ENCODE data around the gene CENPM.
A peak's percentile ranks its signal among the peaks of the same experiment; 100 is the strongest.

CENPM gene

DNA sequence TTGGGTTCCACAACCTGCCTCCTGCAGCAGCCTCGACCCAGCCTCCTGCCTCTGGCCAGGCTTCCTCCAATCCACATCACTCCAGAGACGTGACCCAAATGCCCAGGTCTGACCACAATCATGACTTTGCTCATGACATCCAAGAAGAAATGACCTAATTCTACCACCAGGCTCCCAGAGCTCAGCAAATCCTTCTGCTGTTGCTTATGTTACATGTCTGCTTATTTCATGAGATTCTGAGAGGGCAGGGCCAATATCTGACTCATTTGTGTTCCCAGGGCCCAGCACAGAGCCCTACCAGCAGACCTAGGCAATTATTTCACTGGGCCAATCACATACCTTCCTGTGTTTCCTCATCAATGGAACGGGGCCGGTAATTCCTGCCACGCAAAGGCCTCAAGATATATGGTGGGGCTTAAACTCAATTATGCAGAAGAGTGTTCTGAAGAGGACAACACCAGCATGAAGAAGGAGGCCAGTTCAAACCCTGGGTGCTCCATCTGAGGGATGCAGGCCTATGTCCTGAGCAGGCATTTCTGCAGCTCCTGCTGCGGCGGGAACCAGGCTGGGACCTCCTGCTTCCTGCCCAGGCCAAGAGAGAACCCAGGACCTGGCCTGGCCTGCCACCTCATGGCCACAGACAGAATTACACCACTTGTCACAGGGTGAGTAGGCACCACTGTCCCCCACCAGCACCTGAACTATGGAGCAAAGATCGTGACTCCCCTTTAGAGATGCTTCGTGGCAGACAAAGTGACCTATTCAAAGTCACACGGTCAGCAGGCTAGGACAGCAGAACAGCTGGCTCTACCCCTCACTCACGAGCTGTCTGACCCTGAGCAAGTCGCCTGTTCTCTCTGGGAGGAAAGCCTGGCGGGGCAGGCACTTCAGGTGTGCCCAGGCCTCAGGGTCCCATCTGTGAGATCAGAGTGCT, 5.9 kb downstream of the CENPM start:
- TF ChIP-seq CEBPB (IDR thresholded peaks at IDR 0.05) (no peak), RAD21 (IDR thresholded peaks at IDR 0.05; ENCODE audit: low read depth) (peak; percentile 89)

DNA sequence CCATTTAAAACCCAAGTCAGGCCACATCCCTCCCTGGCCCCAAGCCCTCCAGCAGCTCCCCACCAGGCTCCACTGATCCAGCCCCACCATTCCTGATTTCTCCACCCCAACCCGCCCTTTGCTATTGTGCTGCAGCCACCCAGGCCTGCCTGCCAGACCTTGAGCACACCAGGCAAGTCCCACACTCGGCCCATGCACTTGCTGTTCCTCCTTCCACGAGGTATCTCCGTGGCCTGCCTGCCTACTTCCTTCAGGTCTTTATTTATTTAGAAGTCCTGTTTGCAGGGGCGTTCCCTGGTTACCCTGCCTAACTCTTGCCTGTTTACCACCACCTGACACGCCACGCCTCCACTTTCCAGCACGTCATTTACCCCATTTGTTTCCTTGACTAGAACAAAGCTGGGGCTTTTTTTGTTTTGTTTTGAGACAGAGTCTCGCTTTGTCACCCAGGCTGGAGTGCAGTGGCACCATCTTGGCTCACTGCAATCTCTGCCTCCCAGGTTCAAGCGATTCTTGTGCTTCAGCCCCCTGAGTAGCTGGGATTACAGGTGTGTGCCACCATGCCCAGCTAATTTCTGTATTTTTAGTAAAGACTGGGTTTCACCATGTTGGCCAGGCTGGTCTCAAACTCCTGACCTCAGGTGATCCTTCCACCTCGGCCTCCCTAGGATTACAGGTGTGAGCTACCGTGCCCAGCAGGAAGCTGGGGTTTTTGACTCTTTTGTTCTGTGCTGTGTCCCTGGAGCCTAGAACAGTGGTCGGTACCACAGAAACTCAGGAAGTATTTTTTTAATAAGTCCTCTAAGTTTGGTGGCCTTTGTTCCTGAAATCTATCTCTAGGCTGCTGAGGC, 6.7 kb downstream of the CENPM start:
- TF ChIP-seq FOXM1 (IDR thresholded peaks at IDR 0.05; ENCODE audit: borderline replicate concordance, low read depth) (no peak), CEBPB (IDR thresholded peaks at IDR 0.05) (no peak), YY1 (IDR thresholded peaks at IDR 0.05; ENCODE audit: low read depth) (no peak), NFIC (IDR thresholded peaks at IDR 0.05) (no peak), TCF12 (IDR thresholded peaks at IDR 0.05; ENCODE audit: low read depth) (no peak)
- TF ChIP-seq, protein P1, sequence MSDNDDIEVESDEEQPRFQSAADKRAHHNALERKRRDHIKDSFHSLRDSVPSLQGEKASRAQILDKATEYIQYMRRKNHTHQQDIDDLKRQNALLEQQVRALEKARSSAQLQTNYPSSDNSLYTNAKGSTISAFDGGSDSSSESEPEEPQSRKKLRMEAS (IDR thresholded peaks at IDR 0.05), result no peak

DNA sequence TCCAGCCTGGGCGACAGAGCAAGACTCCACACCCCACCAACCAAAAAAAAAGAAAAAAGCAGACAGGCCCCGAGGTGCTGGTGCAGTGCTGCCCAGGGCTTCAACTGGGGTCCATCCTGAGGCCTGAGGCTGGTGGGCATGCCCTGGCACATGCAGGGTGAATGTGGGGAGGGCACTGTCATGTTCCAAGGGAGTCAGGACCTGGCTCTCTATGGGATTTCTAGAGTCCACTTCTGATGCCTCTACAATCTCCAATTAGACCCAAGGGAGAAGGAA, 10.1 kb downstream of the CENPM start:
- TF ChIP-seq CREB1 (IDR thresholded peaks at IDR 0.05; ENCODE audit: low read depth) (no peak), ZBTB7A (IDR thresholded peaks at IDR 0.05; ENCODE audit: low read depth) (no peak), TAF1 (IDR thresholded peaks at IDR 0.05; ENCODE audit: low read depth) (no peak), EGR1 (IDR thresholded peaks at IDR 0.05) (no peak), RAD21 (IDR thresholded peaks at IDR 0.05; ENCODE audit: low read depth) (no peak), CEBPB (IDR thresholded peaks at IDR 0.05) (no peak), TEAD4 (IDR thresholded peaks at IDR 0.05) (no peak), EP300 (IDR thresholded peaks at IDR 0.05; ENCODE audit: borderline replicate concordance) (no peak), TCF12 (IDR thresholded peaks at IDR 0.05; ENCODE audit: low read depth) (no peak)
- TF ChIP-seq, protein P1 (IDR thresholded peaks at IDR 0.05), result no peak
- TF ChIP-seq, protein P2, sequence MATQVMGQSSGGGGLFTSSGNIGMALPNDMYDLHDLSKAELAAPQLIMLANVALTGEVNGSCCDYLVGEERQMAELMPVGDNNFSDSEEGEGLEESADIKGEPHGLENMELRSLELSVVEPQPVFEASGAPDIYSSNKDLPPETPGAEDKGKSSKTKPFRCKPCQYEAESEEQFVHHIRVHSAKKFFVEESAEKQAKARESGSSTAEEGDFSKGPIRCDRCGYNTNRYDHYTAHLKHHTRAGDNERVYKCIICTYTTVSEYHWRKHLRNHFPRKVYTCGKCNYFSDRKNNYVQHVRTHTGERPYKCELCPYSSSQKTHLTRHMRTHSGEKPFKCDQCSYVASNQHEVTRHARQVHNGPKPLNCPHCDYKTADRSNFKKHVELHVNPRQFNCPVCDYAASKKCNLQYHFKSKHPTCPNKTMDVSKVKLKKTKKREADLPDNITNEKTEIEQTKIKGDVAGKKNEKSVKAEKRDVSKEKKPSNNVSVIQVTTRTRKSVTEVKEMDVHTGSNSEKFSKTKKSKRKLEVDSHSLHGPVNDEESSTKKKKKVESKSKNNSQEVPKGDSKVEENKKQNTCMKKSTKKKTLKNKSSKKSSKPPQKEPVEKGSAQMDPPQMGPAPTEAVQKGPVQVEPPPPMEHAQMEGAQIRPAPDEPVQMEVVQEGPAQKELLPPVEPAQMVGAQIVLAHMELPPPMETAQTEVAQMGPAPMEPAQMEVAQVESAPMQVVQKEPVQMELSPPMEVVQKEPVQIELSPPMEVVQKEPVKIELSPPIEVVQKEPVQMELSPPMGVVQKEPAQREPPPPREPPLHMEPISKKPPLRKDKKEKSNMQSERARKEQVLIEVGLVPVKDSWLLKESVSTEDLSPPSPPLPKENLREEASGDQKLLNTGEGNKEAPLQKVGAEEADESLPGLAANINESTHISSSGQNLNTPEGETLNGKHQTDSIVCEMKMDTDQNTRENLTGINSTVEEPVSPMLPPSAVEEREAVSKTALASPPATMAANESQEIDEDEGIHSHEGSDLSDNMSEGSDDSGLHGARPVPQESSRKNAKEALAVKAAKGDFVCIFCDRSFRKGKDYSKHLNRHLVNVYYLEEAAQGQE (IDR thresholded peaks at IDR 0.05; ENCODE audit: low read depth), result no peak
- TF ChIP-seq, protein P3, sequence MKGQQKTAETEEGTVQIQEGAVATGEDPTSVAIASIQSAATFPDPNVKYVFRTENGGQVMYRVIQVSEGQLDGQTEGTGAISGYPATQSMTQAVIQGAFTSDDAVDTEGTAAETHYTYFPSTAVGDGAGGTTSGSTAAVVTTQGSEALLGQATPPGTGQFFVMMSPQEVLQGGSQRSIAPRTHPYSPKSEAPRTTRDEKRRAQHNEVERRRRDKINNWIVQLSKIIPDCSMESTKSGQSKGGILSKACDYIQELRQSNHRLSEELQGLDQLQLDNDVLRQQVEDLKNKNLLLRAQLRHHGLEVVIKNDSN (IDR thresholded peaks at IDR 0.05), result no peak

DNA sequence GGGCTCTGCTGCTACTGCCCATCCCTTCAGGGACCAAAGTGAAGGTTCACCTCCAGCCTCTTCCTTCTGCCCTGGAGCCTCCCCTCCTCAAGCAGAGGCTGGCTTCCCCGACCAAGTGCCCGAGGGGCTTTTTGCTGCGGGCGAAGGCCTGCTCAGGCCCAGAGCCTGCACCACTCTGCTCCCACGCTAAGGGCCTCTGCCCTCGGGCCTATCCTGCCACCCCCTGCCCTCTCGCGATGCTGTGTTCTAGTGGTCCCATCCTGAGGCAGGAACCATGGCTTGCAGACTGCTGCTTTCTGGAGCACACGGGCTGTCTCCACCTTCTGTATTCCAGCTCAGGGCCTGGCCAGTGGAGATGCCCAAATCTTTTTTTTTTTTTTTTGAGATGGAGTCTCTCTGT, 11.4 kb downstream of the CENPM start:
- TF ChIP-seq ZBTB7A (IDR thresholded peaks at IDR 0.05; ENCODE audit: low read depth), result no peak
- TF ChIP-seq, protein P3 (IDR thresholded peaks at IDR 0.05), result no peak

DNA sequence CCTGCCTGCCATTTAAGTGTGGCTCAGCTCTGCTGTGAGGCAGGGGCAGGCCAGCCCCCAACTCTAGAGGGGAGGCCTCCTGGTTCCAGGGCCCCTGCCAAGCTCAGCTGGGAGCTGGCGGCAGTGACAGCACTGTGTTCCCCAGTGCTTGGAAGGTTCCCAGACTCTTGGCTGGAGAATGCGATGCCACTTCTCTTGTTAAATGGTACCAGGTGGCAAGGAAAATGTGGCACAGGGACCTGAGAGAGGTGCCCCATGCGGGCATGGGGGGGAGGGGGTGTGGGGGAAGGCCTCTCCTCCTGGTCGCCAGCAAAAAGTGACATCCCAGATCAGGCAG, 12.0 kb downstream of the CENPM start:
- TF ChIP-seq RAD21 (IDR thresholded peaks at IDR 0.05; ENCODE audit: low read depth) (no peak), TEAD4 (IDR thresholded peaks at IDR 0.05) (no peak), NFIC (IDR thresholded peaks at IDR 0.05) (no peak), FOXM1 (IDR thresholded peaks at IDR 0.05; ENCODE audit: borderline replicate concordance, low read depth) (no peak), EP300 (IDR thresholded peaks at IDR 0.05; ENCODE audit: borderline replicate concordance) (no peak), TCF12 (IDR thresholded peaks at IDR 0.05; ENCODE audit: low read depth) (no peak), ZBTB7A (IDR thresholded peaks at IDR 0.05; ENCODE audit: low read depth) (no peak)
- TF ChIP-seq, protein P1 (IDR thresholded peaks at IDR 0.05), result no peak

DNA sequence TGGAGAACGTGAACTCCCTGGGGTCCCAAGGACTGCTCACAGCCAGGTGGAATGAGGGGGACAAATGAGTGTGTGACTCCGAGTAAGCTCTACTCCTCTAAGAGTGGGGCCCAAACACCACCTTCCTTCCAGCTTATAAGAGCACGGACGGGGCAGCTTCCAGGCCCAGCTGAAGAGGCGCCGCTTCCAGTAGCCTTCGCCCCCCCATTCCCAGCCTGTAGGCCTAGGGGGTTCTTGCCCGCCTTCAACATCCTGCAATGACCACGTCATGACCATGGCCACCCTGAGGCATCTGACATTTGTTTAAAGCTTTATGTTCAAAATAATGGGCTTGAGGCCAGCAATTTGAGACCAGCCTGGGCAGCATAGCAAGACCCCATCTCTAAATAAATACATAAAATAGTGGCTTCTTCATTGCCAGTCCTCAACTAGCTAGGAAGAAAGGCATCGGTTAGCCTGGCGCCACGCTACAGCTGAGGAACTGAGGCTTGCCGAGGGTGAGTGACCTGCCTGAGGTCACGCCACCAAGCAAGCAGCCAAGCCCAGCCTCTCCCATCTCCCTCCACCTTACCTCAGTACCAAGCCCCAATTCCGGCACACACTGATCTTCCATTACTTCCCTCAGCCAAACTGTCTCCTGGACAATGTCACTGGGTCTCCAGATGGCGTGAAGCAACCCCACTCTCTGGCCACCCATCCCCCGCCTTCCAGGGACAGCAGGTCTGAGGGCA, 12.5 kb downstream of the CENPM start:
- no peak for TF ChIP-seq EP300 (IDR thresholded peaks at IDR 0.05; ENCODE audit: borderline replicate concordance)
- no peak for TF ChIP-seq NFIC (IDR thresholded peaks at IDR 0.05)
- TF ChIP-seq TAF1 (IDR thresholded peaks at IDR 0.05; ENCODE audit: low read depth), result no peak
- no peak for TF ChIP-seq TEAD4 (IDR thresholded peaks at IDR 0.05)
- TF ChIP-seq, protein P1 (IDR thresholded peaks at IDR 0.05), result no peak
- TF ChIP-seq ZBTB7A (IDR thresholded peaks at IDR 0.05; ENCODE audit: low read depth), result no peak
- no peak for TF ChIP-seq CREB1 (IDR thresholded peaks at IDR 0.05; ENCODE audit: low read depth)
- no peak for TF ChIP-seq CEBPB (IDR thresholded peaks at IDR 0.05)
- TF ChIP-seq, protein P3 (IDR thresholded peaks at IDR 0.05), result no peak
- TF ChIP-seq, protein P2 (IDR thresholded peaks at IDR 0.05; ENCODE audit: low read depth), result no peak
- TF ChIP-seq TCF12 (IDR thresholded peaks at IDR 0.05; ENCODE audit: low read depth), result no peak
- no peak for TF ChIP-seq RAD21 (IDR thresholded peaks at IDR 0.05; ENCODE audit: low read depth)
- TF ChIP-seq FOXM1 (IDR thresholded peaks at IDR 0.05; ENCODE audit: borderline replicate concordance, low read depth), result no peak
- no peak for TF ChIP-seq EGR1 (IDR thresholded peaks at IDR 0.05)
- no peak for TF ChIP-seq YY1 (IDR thresholded peaks at IDR 0.05; ENCODE audit: low read depth)
